GM08714 (cell line): ENCODE results near the gene SEMA3B.
"Not testable (repeated sequence)": the region's sequence is repeated elsewhere in the genome, so short reads cannot be mapped to it uniquely, and the experiment has no call there.

ENCODE experiments used
- H3K4me3 ChIP-seq: fragments of 200-500 bp; sonication (Bioruptor generic); 2 replicates; pipeline ENCODE4 v1.5.1; 2014; ENCODE audit warnings: mild to moderate bottlenecking, low read length, inconsistent platforms
- ZNF274 ChIP-seq: IDR thresholded peaks from 2 replicates; pipeline ENCODE4 v1.6.1; 2012; ENCODE audit warnings: mild to moderate bottlenecking, low read depth, low read length

SEMA3B gene

DNA sequence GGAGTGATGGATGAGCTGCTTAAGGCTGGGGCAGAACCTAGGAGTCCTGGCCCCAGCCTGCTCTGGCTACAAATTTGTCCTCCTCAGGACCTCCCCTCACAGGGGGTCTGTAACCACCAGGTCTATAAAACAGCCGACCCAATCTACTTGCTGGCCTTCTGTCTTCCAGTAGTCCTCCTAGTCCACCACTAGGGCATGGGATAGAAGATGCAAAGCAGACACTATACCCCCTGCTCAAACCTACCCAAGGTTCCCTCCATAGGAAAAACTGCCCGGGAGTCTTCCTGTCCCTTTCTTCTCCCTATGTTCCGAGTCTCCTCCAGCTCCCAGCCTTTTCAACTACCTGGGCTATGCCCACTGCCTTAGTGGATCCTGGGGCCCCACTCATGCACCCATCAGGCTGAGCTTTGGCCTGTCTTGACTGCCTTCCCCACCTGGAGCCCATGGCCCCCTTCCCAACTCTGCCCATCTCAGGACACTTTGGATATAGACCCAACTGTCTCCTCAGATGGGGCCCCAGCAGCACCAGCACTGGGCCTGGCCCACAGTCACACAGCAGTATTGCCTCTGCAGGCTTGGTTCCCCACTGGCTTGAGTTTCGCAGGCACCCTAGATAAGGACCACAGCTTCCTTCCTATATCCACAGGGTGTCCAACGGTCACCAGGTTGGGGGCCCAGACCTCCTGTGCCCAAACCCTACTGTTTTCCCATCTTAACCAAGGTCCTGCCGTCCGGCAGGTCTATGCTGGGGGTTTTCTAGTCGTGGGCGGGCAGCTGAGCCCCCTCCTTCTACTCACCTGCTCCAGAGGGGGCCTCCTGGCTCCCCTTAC lies 29.2 kb downstream of the SEMA3B start:
- H3K4me3 ChIP-seq: peak overlapping the region; percentile 69; the same call in 1 of the 2 replicates
- TF ChIP-seq ZNF274: no peak

DNA sequence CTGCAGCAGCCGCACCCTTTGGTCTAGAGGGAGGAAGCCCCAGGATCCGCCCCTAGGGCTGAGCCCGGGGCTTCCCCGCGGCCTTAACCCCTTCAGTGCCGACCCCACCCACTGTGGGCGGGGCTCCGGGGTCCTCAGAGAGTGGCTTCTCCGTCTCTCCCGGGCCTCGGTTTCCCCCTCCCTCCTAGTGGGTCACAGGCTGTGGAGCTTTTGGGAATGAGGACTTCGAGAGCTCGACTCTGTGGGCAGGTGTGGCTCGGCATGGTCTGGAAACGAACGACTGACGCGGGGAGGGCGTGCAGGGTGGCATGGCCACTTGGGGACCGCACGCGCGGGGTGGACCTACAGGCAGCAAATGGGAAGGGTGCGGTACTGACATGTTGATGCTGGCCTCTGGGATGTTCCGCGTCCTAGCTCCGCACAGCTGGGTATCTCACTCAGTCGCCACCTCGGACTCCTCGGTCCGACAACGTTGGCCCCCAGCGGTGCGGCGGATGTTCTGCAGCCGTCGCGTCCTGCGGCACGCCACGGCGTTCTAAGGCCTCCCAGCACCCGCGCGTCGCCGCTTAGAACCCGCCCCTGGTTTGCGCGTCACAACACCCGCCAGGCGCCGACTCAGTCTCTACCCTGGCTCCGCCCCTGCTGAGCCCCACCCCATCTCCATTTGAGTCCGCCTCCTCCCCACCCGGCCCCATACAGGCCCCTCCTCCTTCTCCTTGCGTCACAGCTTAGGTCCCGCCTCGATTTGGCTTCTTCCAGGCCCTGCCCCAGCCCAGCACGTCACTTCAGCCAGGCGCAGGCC lies 30.1 kb downstream of the SEMA3B start, which contains the start of the genes HYAL3 and NAA80:
Gene HYAL3, minus strand, starts transcription at position 570 of the 802 bp plus-strand sequence. CDS start 3,803 bp downstream, outside the sequence.
Gene NAA80, minus strand, starts transcription at position 570 of the 802 bp plus-strand sequence. CDS start 1,942 bp downstream, outside the sequence.
- no peak for TF ChIP-seq ZNF274
- peak within 1 kb of the TSS; percentile 69 for H3K4me3 ChIP-seq

DNA sequence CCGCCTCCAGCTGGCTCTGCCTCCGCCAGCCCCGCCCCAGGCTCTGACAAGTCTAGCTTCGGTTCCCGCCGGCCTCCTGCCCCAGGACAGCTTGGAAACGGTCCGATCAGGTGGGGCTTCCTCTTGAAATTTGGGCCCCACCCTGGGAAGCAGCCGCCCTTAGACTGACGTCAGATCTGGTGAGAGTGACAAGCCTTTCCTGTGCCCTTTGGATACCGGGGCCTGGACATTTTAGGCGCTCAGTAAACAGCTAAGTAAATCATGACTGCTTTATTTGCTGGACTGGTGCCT lies 30.6 kb downstream of the SEMA3B start:
- H3K4me3 ChIP-seq: peak overlapping the region; percentile 53; the same call in 1 of the 2 replicates
- no peak for TF ChIP-seq ZNF274

DNA sequence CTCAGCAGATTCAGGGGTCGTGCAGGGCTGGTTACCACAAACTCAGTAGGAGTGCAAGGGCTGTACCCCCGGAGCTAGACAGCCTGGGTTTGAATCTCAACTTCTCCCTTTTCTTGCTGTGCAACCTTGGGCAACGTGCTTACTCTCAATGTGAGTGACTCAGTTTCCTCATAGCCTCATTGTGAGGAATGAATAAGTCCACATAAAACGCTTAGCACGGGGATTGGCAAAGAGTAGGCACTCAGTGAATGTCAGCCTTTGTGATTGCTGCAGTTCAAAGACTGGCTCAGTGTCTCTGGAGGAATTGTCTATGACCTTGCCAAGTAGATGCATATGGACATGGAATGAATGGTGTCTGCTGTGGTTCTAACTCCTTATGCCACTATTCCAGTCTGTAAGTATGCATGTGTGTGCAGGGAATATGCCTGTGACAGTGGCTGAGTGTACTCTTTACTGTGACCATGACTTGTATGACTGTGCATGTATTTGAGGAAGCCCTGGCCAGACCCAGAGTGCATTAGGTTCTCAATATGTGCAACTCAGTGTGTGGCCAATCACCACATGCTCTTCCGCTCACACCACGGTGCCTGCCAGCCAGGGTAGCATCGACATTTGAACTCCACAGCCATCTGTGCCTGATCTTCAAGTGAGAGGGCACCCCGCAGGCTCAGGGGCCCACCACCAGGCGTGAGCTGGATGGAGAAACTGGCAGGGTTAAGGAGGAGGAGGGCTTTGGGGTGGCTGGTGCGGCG lies 31.2 kb downstream of the SEMA3B start:
- H3K4me3 ChIP-seq: peak overlapping the region; percentile 53; the same call in 1 of the 2 replicates
- no peak for TF ChIP-seq ZNF274

DNA sequence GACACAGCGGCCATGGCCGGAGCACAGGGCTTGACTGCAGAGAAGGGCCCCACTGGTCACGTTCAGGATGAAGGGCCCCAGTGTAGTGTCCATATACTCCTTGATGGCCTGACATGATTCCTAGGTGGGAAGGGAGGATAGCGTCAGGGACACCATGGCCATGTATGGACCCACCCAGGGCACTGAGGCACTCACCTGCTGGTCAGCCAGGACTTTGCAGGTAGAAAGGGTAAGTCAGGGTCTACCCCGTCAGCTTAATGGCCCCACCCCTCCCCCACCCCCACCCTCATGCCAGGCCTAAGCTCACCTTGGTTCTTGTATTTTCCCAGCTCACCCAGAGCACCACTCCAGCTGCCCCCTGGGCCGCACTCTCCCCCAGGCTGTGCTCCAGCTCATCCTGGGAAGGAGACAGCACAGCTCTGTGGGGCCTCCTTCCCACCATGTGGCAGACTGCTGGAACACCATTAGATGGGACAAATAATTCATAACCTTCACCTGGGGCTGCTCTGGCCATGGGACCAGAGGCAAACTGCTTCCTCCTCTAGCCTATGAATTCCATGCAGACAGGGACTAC lies 31.8 kb downstream of the SEMA3B start:
- no peak for TF ChIP-seq ZNF274
- H3K4me3 ChIP-seq: no peak overlapping the region

DNA sequence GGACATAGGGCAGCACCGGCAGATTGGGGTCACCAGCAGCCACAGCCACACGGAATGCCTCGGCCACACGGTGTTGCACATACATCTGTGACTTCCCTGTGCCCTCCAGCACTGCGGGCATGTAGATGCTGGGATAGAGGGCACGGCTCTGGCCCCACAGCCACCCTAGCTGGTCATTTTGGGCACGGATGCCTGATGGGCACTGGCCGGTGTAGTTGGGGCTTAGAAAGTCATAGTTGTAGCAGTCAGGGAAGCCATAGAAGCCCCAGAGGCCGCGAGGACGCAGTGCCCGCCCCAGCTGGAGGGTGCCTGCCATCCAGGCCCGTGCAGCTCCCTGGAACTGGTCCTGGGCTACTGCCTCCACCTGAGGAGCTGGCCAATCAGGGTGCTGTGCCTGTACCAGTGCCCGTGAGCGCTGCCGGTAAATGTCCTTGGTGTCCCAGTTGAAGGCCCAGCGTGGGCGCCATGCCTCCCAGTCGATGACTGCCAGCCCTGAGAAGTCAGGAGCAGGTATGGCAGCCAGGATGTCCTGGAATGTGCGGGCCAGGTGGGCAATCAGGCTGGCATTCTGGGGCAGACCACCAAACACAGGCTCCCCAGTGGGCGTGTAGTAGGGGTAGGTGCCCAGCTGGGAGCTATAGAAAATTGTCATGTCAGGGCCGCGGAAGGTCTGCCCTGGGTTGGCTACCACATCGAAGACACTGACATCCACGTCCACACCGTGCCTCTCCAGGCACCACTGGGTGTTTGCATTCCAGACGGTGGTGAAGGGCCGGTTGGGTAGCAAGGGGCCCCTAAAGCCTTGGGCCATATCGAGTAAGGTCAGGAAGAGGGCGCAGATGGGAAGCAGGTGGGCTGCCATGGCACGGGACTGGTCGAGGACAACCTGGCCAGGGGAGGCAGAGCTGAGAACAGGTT lies 33.4 kb downstream of the SEMA3B start:
- no peak overlapping the region for H3K4me3 ChIP-seq
- no peak for TF ChIP-seq ZNF274

DNA sequence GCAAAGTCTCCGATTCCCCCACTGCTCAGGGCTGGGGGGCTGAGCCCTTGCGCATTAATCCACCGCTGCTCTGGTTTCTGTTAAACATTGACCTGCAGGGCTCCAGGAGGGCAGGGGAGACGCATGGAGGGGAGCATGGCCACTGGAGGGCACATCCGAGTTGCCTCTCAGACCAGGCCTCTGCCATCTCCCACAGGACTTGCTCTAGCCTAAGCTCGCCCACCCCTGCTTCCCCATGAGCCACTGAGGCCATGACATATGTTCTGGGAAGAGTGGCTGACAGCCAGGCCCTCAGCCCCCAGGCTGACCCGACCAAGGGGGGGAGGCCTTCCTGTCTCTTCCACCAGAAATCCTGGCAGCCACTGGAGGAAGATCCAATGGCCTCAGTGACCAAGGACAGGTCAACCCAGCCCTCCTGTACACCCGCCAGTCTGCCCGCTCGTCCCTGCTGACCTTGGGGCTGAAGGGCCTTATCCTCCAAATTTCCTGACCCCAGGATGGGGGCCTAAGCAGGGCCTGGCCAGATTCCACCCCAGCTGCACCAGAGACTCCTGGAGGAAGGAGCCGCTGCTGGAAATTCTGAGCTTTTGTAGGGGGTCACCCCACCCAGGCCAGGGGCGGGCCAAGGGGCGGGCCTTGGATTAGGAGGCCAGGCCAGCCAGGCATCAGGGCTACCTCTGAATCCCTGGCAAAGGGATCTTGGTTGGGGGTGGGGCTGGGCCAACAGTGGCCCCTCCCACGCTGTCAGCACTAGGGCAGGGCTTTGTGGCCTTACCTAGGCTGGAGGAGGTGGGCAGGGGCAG lies 34.3 kb downstream of the SEMA3B start, which contains the start of gene HYAL1:
Gene HYAL1, minus strand, starts transcription at position 562 of the 803 bp plus-strand sequence. CDS start 618 bp downstream, outside the sequence.
- no peak within 1 kb of the TSS for H3K4me3 ChIP-seq
- TF ChIP-seq ZNF274: no peak

DNA sequence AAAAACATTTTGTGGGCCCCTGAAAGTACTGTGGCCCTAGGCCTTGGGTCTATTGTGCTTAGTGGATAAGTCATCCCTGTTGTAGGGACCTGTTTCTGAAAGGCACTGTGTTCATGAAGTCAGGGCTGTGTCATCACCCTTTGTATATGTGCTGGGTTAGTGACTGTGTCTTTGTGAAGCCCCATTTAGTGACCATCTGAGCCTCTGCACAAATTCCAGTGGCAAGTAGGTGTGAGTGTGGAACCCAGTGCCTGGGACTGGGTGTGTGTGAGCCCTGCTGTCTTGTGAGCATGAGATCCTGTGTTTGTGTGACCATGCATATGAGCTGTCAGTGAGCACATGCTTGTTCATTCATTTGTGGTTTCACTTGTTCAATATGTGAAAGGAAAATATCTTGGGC lies 35.7 kb downstream of the SEMA3B start:
- H3K4me3 ChIP-seq: no peak overlapping the region
- no peak for TF ChIP-seq ZNF274

DNA sequence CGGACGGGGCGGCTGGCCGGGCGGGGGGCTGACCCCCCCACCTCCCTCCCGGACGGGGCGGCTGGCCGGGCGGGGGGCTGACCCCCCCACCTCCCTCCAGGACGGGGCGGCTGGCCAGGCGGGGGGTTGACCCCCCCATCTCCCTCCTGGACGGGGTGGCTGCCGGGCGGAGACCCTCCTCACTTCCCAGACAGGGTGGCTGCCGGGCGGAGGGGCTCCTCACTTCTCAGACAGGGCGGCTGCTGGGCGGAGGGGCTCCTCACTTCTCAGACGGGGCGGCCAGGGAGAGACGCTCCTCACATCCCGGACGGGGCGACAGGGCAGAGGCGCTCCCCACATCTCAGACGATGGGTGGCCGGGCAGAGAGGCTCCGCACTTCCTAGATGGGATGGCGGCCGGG lies 43.1 kb downstream of the SEMA3B start:
- H3K4me3 ChIP-seq: not testable (repeated sequence)

DNA sequence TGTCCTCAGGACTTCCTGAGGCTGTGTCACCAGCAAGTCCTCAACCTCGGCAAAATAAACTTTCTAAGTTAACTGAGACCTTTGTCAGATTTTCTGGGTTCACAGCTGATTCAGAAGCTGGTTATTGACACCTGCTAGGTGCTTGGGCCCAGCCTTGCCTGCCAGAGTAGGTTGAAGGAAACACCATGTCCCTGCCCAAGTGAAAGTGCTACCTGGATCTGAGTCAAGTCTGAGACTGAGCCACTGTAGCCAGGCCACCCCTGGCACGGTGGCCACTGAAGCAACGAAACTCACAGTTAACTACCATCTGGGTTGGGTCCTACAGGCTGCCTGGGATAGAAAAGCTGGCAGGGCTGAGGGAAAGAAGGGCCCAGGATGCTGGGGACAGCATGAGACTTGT lies 45.4 kb downstream of the SEMA3B start:
- H3K4me3 ChIP-seq: no peak overlapping the region
- TF ChIP-seq ZNF274: no peak

DNA sequence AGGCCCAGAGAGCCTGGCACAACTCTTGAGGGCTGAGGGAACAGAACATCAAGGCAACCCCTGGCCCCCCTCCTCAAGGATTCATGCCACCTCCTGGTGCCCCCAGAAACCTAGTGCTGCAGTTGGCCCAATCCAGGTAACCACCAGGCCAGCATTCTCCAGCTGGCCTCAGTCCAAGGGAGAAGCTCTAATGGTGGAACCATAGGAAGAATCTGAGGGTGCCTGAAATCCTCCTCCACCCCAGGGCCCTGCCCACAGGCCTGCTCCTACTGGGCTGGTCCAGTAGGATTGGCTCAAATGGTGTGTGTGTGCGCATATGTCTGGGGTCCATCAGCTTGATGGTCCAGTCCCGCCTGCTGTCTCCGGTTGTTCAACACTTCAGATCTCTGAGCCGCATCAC lies 45.9 kb downstream of the SEMA3B start:
- no peak for TF ChIP-seq ZNF274
- no peak overlapping the region for H3K4me3 ChIP-seq

DNA sequence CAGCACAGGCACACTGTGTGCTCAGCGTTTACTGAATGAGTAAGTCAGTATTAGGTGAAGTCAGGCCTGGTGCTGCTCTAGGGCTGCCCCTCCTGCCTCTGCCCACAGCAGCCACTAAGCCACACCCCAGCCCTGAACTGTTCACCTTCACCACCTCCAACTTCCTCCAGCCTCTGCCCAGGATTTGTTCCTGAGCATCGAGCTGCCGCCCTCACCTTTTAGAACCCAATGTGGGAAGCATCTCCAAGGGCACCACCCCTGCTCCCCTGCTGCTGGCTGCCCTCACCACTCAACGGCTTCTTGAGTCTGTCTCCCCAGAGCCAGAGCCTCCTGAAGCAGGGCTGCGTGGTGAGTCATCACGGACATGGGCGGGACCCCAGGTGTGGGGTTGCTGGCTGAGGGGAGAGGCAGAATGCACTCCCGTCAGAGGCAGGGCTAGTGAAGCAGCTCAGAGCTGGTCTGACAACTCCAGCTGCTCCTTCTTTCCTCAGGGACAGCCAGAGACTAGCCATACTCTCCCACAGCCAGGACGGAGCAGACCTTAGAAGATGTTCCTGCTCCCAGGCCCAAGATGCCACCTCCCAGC lies 47.8 kb downstream of the SEMA3B start:
- H3K4me3 ChIP-seq: no peak overlapping the region

DNA sequence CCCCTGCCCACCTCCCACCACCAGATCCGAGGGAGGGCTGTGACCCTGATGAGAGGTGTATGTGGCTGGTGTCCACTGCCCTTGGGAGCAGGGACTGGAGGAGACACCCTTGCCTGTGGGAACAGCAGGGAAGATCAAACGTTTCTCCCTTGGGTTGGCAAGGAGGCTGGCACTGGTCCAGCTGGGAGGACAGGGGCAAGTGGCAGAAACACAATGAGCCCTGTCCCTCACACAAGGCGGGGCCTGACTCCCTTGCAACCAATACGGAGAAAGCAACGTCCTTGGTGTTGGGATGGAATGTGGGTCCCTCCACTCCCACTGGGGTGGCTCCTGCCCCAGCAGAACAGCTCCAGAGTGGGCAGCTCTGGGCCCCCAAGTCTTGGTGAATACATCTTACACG lies 48.4 kb downstream of the SEMA3B start:
- H3K4me3 ChIP-seq: no peak overlapping the region
- no peak for TF ChIP-seq ZNF274

More for the DNA sequence above, 47.8 kb downstream of the SEMA3B start:
- TF ChIP-seq ZNF274: no peak
